SK-N-SH treated with all-trans-retinoic acid at 6 μM for 48 hours (cell line): ENCODE results near the gene PTPRN2.

Experiments
- ATAC-seq: fragments of 200-7000 bp; cut with Tn5 transposase; 3 replicates; pipeline ENCODE4 v1.9.1; 2020; ENCODE audit warnings: mild to moderate bottlenecking, moderate library complexity
- ARNTL ChIP-seq: fragments of 450-650 bp; formaldehyde crosslinking; IDR thresholded peaks from 2 replicates; pipeline ENCODE4 v1.5.0; 2020; ENCODE audit warnings: low read depth, mild to moderate bottlenecking, moderate library complexity, borderline replicate concordance
- BACH2 ChIP-seq: fragments of 250-450 bp; sonication (Bioruptor Pico); IDR thresholded peaks from 2 replicates; pipeline ENCODE4 v1.9.0; 2021; ENCODE audit warnings: mild to moderate bottlenecking, borderline replicate concordance
- CSDC2 ChIP-seq: fragments of 250-450 bp; sonication (Bioruptor Pico); IDR thresholded peaks from 2 replicates; pipeline ENCODE4 v1.5.0; 2020; ENCODE audit warnings: mild to moderate bottlenecking, moderate library complexity
- CSRNP3 ChIP-seq: fragments of 250-450 bp; sonication (Bioruptor Pico); IDR thresholded peaks from 2 replicates; pipeline ENCODE4 v1.5.1; 2021; ENCODE audit warnings: mild to moderate bottlenecking, moderate library complexity
- ESRRG ChIP-seq: fragments of 250-450 bp; sonication (Bioruptor Pico); IDR thresholded peaks from 2 replicates; pipeline ENCODE4 v1.6.1; 2021; ENCODE audit warnings: mild to moderate bottlenecking
- GLIS3 ChIP-seq: fragments of 250-450 bp; sonication (Bioruptor Pico); IDR thresholded peaks from 2 replicates; pipeline ENCODE4 v1.5.0; 2020; ENCODE audit warnings: mild to moderate bottlenecking, moderate library complexity
- ISL1 ChIP-seq: fragments of 250-450 bp; sonication (Bioruptor Pico); IDR thresholded peaks from 2 replicates; pipeline ENCODE4 v2.1.2; 2022; ENCODE audit warnings: mild to moderate bottlenecking, moderate library complexity
- OSR1 ChIP-seq: fragments of 250-450 bp; sonication (Bioruptor Pico); IDR thresholded peaks from 2 replicates; pipeline ENCODE4 v1.8.0; 2022; ENCODE audit warnings: moderate library complexity, mild to moderate bottlenecking, inconsistent platforms
- PATZ1 ChIP-seq: fragments of 250-450 bp; sonication (Bioruptor Pico); IDR thresholded peaks from 2 replicates; pipeline ENCODE4 v1.8.0; 2020; ENCODE audit warnings: mild to moderate bottlenecking, moderate library complexity, borderline replicate concordance
- POU6F1 ChIP-seq: fragments of 250-450 bp; sonication (Bioruptor Pico); IDR thresholded peaks from 2 replicates; pipeline ENCODE4 v1.8.0; 2021; ENCODE audit warnings: low read depth, mild to moderate bottlenecking, moderate library complexity, borderline replicate concordance
- PPARA ChIP-seq: fragments of 250-450 bp; sonication (Bioruptor Pico); IDR thresholded peaks from 2 replicates; pipeline ENCODE4 v1.5.0; 2020; ENCODE audit warnings: mild to moderate bottlenecking, borderline replicate concordance
- RARB ChIP-seq: fragments of 250-450 bp; sonication (Bioruptor Pico); IDR thresholded peaks from 2 replicates; pipeline ENCODE4 v1.8.0; 2021; ENCODE audit warnings: mild to moderate bottlenecking, moderate library complexity
- SNAI2 ChIP-seq: fragments of 250-450 bp; sonication (Bioruptor Pico); IDR thresholded peaks from 2 replicates; pipeline ENCODE4 v1.5.0; 2020; ENCODE audit warnings: mild to moderate bottlenecking, moderate library complexity
- TCF4 ChIP-seq: fragments of 250-450 bp; sonication (Bioruptor Pico); IDR thresholded peaks from 2 replicates; pipeline ENCODE4 v1.8.0; 2021; ENCODE audit warnings: mild to moderate bottlenecking, moderate library complexity, borderline replicate concordance
- TOX ChIP-seq: fragments of 250-450 bp; sonication (Bioruptor Pico); IDR thresholded peaks from 2 replicates; pipeline ENCODE4 v1.8.0; 2021; ENCODE audit warnings: mild to moderate bottlenecking, moderate library complexity, borderline replicate concordance
- ZFP3 ChIP-seq: fragments of 250-450 bp; sonication (Bioruptor Pico); IDR thresholded peaks from 2 replicates; pipeline ENCODE4 v1.5.0; 2020; ENCODE audit warnings: mild to moderate bottlenecking, moderate library complexity
- ZFP30 ChIP-seq: fragments of 450-650 bp; formaldehyde crosslinking; IDR thresholded peaks from 2 replicates; pipeline ENCODE4 v1.5.0; 2022; ENCODE audit warnings: mild to moderate bottlenecking, moderate library complexity
- ZNF565 ChIP-seq: fragments of 450-650 bp; formaldehyde crosslinking; conservative IDR thresholded peaks from 2 replicates; pipeline ENCODE4 v1.5.0; 2020; ENCODE audit warnings: low read depth, mild to moderate bottlenecking, moderate library complexity
- ZNF8 ChIP-seq: fragments of 450-650 bp; formaldehyde crosslinking; IDR thresholded peaks from 2 replicates; pipeline ENCODE4 v1.5.0; 2020; ENCODE audit warnings: mild to moderate bottlenecking, moderate library complexity
- TF ChIP-seq, protein P1 (sequence below): fragments of 250-450 bp; sonication (Bioruptor Pico); IDR thresholded peaks from 2 replicates; pipeline ENCODE4 v1.5.1; 2020; ENCODE audit warnings: low read depth, mild to moderate bottlenecking, moderate library complexity
- TF ChIP-seq, protein P2 (sequence below): fragments of 250-450 bp; sonication (Bioruptor Pico); IDR thresholded peaks from 2 replicates; pipeline ENCODE4 v1.5.0; 2020; ENCODE audit warnings: mild to moderate bottlenecking, moderate library complexity

Gene PTPRN2

GRCh38 chr7:157584420-157584819 lies 1003.2 kb downstream of the PTPRN2 start:
- TF ChIP-seq ARNTL (CRISPR knock-in tag) (no peak), CSDC2 (CRISPR knock-in tag) (no peak), CSRNP3 (CRISPR knock-in tag) (no peak), TOX (CRISPR knock-in tag) (no peak), ZFP3 (CRISPR knock-in tag) (no peak), PATZ1 (CRISPR knock-in tag) (no peak), GLIS3 (CRISPR knock-in tag) (no peak), RARB (CRISPR knock-in tag) (no peak), PPARA (CRISPR knock-in tag) (no peak), SNAI2 (no peak), ESRRG (CRISPR knock-in tag) (no peak), TCF4 (CRISPR knock-in tag) (no peak), ZNF8 (CRISPR knock-in tag) (no peak)
- TF ChIP-seq, protein P1, sequence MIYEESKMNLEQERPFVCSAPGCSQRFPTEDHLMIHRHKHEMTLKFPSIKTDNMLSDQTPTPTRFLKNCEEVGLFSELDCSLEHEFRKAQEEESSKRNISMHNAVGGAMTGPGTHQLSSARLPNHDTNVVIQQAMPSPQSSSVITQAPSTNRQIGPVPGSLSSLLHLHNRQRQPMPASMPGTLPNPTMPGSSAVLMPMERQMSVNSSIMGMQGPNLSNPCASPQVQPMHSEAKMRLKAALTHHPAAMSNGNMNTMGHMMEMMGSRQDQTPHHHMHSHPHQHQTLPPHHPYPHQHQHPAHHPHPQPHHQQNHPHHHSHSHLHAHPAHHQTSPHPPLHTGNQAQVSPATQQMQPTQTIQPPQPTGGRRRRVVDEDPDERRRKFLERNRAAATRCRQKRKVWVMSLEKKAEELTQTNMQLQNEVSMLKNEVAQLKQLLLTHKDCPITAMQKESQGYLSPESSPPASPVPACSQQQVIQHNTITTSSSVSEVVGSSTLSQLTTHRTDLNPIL (CRISPR knock-in tag), result no peak
- TF ChIP-seq, protein P2, sequence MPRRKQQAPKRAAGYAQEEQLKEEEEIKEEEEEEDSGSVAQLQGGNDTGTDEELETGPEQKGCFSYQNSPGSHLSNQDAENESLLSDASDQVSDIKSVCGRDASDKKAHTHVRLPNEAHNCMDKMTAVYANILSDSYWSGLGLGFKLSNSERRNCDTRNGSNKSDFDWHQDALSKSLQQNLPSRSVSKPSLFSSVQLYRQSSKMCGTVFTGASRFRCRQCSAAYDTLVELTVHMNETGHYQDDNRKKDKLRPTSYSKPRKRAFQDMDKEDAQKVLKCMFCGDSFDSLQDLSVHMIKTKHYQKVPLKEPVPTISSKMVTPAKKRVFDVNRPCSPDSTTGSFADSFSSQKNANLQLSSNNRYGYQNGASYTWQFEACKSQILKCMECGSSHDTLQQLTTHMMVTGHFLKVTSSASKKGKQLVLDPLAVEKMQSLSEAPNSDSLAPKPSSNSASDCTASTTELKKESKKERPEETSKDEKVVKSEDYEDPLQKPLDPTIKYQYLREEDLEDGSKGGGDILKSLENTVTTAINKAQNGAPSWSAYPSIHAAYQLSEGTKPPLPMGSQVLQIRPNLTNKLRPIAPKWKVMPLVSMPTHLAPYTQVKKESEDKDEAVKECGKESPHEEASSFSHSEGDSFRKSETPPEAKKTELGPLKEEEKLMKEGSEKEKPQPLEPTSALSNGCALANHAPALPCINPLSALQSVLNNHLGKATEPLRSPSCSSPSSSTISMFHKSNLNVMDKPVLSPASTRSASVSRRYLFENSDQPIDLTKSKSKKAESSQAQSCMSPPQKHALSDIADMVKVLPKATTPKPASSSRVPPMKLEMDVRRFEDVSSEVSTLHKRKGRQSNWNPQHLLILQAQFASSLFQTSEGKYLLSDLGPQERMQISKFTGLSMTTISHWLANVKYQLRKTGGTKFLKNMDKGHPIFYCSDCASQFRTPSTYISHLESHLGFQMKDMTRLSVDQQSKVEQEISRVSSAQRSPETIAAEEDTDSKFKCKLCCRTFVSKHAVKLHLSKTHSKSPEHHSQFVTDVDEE (CRISPR knock-in tag), result no peak
- TF ChIP-seq, all 23 proteins: peak for 0
- no peak for ATAC-seq

- no peak for ATAC-seq
- TF ChIP-seq, protein P1 (CRISPR knock-in tag), result no peak
- TF ChIP-seq ISL1 (CRISPR knock-in tag) (no peak), PATZ1 (CRISPR knock-in tag) (no peak), OSR1 (no peak), POU6F1 (CRISPR knock-in tag) (no peak), TOX (CRISPR knock-in tag) (no peak), RARB (CRISPR knock-in tag) (no peak), ARNTL (CRISPR knock-in tag) (no peak), CSRNP3 (CRISPR knock-in tag) (no peak), ZNF565 (no peak), GLIS3 (CRISPR knock-in tag) (no peak), ZNF8 (CRISPR knock-in tag) (no peak), BACH2 (CRISPR knock-in tag) (no peak), ZFP30 (CRISPR knock-in tag) (no peak), PPARA (CRISPR knock-in tag) (no peak), CSDC2 (CRISPR knock-in tag) (no peak), ZFP3 (CRISPR knock-in tag) (no peak)
- TF ChIP-seq, protein P2 (CRISPR knock-in tag), result no peak
These were observed 1005.9 kb downstream of the PTPRN2 start for GRCh38 chr7:157581740-157582139.
